GM19025 (cell line): ENCODE results near the gene NUDT5.
A peak's percentile ranks its signal among the peaks of the same experiment; 100 is the strongest.
"Not testable (repeated sequence)": the region's sequence is repeated elsewhere in the genome, so short reads cannot be mapped to it uniquely, and the experiment has no call there.

Experiments
- ATAC-seq: cut with Tn5 transposase; IDR thresholded peaks from one replicate; pipeline ENCODE4 v1.9.1; 2021; ENCODE audit warnings: mild to moderate bottlenecking, low read depth, moderate library complexity; ENCODE audit not compliant: unreplicated experiment

NUDT5 gene

GRCh38 chr10:12195603-12196506 is at the start of gene NUDT5, which contains the start of gene CDC123:
TSS of gene NUDT5 (minus strand) at chr10:12195891. CDS start at chr10:12186291, 9,600 bp downstream.
TSS of gene CDC123 (plus strand) at chr10:12196188. CDS start at chr10:12196246, 58 bp downstream.
- peak; percentile 88 for ATAC-seq

DNA sequence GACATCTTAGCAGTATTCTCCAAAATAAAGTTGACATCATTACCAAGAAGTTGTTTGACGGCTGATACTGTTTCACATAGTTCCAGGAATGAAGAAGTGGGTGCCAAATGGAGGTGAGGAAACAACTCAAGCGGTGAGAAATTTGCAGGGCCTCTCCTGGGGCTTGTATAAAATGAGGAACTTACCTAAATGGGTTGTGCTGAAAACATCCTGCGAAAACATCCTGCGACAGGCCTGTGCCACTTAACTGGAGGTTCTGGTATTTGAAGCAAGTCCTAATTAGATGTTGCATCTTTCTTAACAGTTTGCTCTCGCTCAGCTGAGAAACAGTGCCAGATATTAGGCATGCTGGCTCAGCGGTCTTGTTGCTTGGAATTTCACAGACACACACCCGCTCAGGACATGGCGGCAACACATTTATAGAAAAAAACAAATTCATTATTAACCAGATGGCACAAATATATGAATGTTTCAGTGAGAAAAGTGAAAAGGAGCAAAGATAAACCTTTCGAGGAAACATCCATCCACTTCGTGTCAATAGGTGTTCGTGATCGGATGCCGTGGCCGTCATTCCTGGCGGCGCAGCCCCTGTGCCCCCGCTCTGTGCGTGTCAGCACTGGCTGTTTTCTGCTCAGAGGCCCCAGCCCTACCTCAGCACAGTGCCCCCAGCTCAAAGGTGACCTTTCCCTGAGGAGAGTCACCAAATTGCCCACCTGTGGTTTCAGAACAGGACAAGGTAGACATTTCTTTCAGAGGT is 48.4 kb upstream of the NUDT5 start:
- no peak for ATAC-seq

DNA sequence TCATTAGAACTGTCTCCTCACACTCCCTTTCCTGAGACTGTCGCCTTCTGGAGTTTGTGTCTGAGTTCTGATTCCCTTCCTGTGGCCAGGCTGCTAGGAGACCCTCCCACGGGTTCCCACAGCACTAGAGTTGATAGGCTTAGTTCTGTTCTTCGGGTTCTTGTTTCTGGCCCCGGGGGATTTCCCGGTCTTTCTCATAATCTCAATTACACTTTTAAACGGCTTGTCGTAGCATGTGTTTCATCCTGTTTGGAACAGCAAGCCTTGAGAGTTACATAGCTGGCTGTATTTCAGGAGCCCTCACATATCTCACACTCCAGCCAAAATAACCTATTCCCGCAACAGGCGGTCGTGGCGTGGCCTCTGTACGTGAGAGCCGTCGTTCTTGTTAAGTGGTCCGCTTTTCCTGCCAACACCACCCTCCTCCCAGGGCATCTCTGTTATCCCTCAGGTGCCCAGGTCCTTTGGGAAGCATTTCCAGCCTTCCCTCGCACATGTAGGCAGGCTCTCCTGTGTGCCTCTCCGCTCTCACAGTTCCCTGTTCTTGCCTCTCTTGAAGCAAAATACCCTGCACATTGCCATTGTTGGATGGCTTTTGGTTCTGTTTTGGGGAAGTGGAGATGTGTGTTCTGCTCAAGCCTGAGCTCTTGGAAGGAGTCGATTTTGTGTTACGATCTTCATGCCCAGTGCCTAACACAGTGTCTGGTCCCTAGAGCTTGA is 46.3 kb upstream of the NUDT5 start:
- ATAC-seq, result no peak

DNA sequence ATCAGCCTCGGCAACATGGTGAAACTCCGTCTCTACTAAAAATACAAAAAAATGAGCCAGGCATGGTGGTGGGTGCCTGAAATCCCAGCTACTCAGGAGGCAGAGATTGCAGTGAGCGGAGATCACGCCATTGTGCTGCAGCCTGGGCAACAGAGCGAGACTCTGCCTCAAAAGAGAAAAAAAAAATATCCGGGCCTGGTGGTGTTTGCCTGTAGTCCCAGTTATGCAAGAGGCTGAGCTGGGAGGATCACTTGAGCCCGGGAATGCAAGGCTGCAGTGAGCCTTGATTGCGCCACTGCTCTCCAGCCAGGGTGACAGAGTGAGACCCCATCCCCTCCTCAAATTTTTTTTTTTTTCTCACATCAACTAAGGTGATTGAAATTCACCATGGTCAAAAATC is 43.1 kb upstream of the NUDT5 start:
- no peak for ATAC-seq

- ATAC-seq, result no peak
Measured at GRCh38 chr10:12237265-12238220, 41.9 kb upstream of the NUDT5 start.

- ATAC-seq, result no peak
Measured at GRCh38 chr10:12235796-12236195, 40.1 kb upstream of the NUDT5 start.

DNA sequence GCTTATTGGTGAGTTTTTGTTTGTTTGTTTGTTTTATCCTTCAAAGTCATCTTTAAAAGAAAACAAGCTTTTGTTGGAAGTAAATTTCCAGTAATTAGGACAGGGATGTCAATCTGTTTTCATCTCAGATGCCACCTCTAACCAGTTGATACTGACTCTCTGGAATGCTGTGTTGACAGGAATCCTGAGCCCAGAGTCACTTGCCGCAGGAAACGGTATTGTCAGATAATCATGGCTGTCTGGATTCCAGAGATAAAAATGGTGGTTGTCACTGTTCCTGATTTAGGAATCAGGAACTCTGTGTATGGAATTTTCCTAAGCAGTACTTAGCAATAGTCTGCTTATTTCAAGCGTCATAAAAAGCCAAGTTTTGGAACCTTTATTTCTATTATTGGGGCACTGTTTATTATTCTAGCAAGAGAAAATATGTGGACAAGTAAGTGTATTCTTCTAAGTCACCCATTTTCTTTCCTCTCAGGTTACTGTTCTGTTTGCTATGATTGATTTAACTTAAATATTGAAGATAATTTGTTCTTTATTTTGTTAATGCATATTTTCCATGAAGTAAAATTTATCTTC is 39.5 kb upstream of the NUDT5 start:
- no peak for ATAC-seq

DNA sequence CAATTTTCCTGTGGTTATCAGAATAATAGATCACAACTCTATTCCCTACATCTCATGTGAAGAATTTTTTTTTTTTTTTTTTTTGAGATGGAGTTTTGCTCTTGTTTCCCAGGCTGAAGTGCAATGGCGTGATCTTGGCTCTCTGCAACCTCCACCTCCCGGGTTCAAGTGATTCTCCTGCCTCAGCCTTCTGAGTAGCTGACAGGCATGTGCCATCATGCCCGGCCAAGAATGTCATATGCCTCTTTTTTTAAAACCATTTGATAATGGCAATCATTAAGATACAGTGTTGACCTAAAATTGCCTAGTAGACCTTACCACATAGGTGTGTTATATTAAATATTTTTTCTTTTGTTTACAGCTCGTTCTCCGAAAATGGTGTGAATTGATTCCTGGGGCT is 39.0 kb upstream of the NUDT5 start:
- ATAC-seq, result not testable (repeated sequence)

DNA sequence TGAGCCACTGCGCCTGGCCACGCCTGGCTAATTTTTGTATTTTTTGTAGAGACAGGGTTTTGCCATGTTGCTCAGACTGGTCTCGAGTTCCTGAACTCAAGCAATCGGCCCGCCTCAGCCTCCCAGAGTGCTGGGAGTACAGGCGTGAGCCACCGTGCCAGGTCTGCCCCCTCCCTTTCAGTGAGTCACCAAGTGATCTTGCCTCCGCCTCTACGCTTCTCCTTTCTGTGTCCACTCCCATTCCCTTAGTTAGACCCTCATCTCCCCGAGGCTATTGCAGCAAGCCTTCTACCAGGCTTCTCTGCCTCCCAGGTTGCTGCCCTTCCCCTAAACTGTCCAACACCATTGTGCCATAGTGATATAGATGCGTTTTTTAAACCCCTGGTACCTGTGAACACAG is 33.2 kb upstream of the NUDT5 start:
- no peak for ATAC-seq

- ATAC-seq, result not testable (repeated sequence)
Measured at GRCh38 chr10:12226438-12226837, 30.7 kb upstream of the NUDT5 start.

GRCh38 chr10:12225444-12225843 is 29.8 kb upstream of the NUDT5 start:
- ATAC-seq, result no peak

GRCh38 chr10:12221323-12222298 is 25.9 kb upstream of the NUDT5 start:
- ATAC-seq, result no peak

GRCh38 chr10:12218991-12219390 is 23.3 kb upstream of the NUDT5 start:
- ATAC-seq, result no peak

DNA sequence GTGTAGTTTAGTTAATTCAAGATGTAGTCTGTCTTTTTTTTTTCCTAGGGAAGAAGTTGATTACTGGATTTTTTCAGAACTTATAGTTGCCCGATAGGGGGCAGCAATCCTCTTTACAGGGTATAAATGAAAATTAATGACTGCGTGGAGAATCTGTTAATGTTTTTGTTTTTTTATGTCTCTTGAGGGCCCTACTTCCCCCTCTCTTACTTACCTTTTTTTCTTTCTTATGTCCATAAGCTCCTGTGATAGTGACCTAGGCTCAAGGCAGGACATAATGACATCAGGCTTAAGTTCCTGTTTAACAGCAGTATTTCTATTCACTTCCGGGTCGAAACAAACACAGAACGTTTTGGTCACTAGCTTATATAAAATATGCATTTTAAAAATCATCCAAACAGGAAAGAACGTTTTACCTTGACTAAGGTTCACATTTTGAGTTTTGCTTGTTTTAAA is 19.1 kb upstream of the NUDT5 start:
- no peak for ATAC-seq

DNA sequence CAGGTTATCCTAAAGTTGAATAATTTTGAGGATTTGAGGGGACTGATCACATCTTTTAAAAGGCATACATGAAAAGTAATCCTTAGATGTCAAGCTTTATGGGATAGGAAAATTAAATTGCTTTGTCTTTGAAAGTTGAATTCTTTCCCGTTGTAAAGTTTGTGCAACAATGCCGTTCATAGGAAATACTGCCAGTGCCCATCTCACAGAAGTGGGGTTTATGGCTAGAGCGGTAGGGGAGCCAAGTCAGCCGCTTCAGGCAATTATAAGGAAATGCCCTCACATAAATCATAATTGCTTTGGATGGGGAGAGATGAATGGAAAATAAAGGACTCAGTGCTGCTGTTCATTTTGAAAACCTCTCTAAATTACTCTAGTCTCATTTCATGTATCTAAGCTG is 18.4 kb upstream of the NUDT5 start:
- no peak for ATAC-seq

- ATAC-seq, result no peak
Measured at GRCh38 chr10:12213621-12214020, 17.9 kb upstream of the NUDT5 start.

DNA sequence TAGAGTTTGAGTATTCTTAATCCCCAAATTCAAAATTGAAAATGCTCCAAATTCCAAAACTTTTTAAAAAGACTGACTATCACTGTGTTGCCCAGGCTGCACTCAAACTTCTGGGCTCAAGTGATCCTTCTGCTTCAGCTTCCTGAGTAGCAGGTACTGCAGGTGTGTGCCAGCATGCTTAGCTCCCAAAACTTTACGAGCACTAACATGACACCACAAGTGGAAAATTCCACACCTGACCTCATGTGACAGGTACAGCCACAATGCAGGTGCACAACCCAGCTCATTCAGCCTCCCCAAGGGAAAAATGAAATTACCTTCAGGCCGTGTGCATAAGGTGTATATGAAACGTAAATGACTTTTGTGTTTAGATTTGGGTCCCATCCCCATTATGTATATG is 16.8 kb upstream of the NUDT5 start:
- ATAC-seq, result no peak

- no peak for ATAC-seq
Measured at GRCh38 chr10:12208460-12208859, 12.8 kb upstream of the NUDT5 start.
